GM23338 (cell line): ENCODE results near the gene CATSPER3. TPM values are rescaled to one million over a fixed set of nuclear protein-coding genes. Genes with fewer than 3 reads are reported as not detected.

Experiments
- ATAC-seq: fragments of 200-7000 bp; cut with Tn5 transposase; 3 replicates; pipeline ENCODE4 v1.9.1; 2020
- DNase-seq: peaks from one replicate; pipeline ENCODE4 v3.0.0-alpha.2; 2015; ENCODE audit warnings: low spot score
- H2AFZ ChIP-seq: fragments of 200-600 bp; sonication (generic); 2 replicates; pipeline ENCODE4 v1.8.0; 2016; ENCODE audit warnings: antibody characterized with exemption, mild to moderate bottlenecking, moderate library complexity
- H3F3A ChIP-seq: fragments of 200-600 bp; sonication (generic); replicated peaks from 2 replicates; pipeline ENCODE4 v1.8.0; 2017; ENCODE audit warnings: antibody characterized with exemption, mixed run types, low read depth
- H3K27ac ChIP-seq: fragments of 200-600 bp; sonication (generic); 2 replicates; pipeline ENCODE4 v1.6.1; 2016; ENCODE audit warnings: low read depth
- H3K27me3 ChIP-seq: fragments of 200-600 bp; sonication (generic); 2 replicates; pipeline ENCODE4 v1.8.0; 2016; ENCODE audit warnings: mild to moderate bottlenecking, mixed run types, moderate library complexity; ENCODE audit not compliant: insufficient read depth
- H3K36me3 ChIP-seq: fragments of 200-600 bp; sonication (generic); 2 replicates; pipeline ENCODE4 v1.8.0; 2016; ENCODE audit warnings: mild to moderate bottlenecking; ENCODE audit not compliant: insufficient read depth
- H3K4me1 ChIP-seq: fragments of 200-600 bp; sonication (generic); 2 replicates; pipeline ENCODE4 v1.8.0; 2016; ENCODE audit warnings: mild to moderate bottlenecking, moderate library complexity; ENCODE audit not compliant: insufficient read depth
- H3K4me2 ChIP-seq: fragments of 200-600 bp; sonication (generic); 2 replicates; pipeline ENCODE4 v1.7.1; 2017; ENCODE audit warnings: mixed run types
- H3K4me3 ChIP-seq: fragments of 200-600 bp; sonication (generic); 2 replicates; pipeline ENCODE4 v1.6.1; 2016; ENCODE audit warnings: mixed run types
- H3K79me2 ChIP-seq: fragments of 200-600 bp; sonication (generic); replicated peaks from 2 replicates; pipeline ENCODE4 v1.8.0; 2017; ENCODE audit warnings: mild to moderate bottlenecking; ENCODE audit not compliant: insufficient read depth
- H3K9me2 ChIP-seq: fragments of 200-600 bp; sonication (generic); 2 replicates; pipeline ENCODE4 v1.8.0; 2017; ENCODE audit not compliant: insufficient read depth
- H4K20me1 ChIP-seq: fragments of 200-600 bp; sonication (generic); replicated peaks from 2 replicates; pipeline ENCODE4 v1.8.0; 2017; ENCODE audit warnings: mild to moderate bottlenecking; ENCODE audit not compliant: insufficient read depth
- H3K27ac Mint-ChIP-seq: 2 replicates; pipeline ENCODE4 v1.8.0; 2020; ENCODE audit warnings: inconsistent platforms, mild to moderate bottlenecking, moderate library complexity, mixed read lengths
- H3K27me3 Mint-ChIP-seq: 3 replicates; pipeline ENCODE4 v1.8.0; 2022; ENCODE audit warnings: low read depth, mild to moderate bottlenecking, moderate library complexity, mixed read lengths, inconsistent platforms; ENCODE audit not compliant: insufficient read depth, poor library complexity
- H3K36me3 Mint-ChIP-seq: 3 replicates; pipeline ENCODE4 v1.8.0; 2021; ENCODE audit warnings: low read depth, mild to moderate bottlenecking, inconsistent platforms, moderate library complexity, mixed read lengths
- H3K4me1 Mint-ChIP-seq: 3 replicates; pipeline ENCODE4 v1.8.0; 2020; ENCODE audit warnings: mild to moderate bottlenecking, inconsistent platforms, mixed read lengths
- H3K4me3 Mint-ChIP-seq: 3 replicates; pipeline ENCODE4 v1.8.0; 2021; ENCODE audit warnings: moderate library complexity, mild to moderate bottlenecking, inconsistent platforms, mixed read lengths
- H3K9me3 Mint-ChIP-seq: 3 replicates; pipeline ENCODE4 v1.8.0; 2020; ENCODE audit warnings: moderate library complexity, mild to moderate bottlenecking, inconsistent platforms, mixed read lengths
- CREB1 ChIP-seq: fragments of 250-450 bp; sonication (Bioruptor Pico); IDR thresholded peaks from 2 replicates; pipeline ENCODE4 v1.5.0; 2020; ENCODE audit warnings: low read depth, mild to moderate bottlenecking, moderate library complexity
- CTCF ChIP-seq, 2 experiments: fragments of 200-600 bp in 1 of 2; sonication (generic) in 1 of 2; conservative IDR thresholded peaks; 2 replicates each; pipeline versions ENCODE4 v1.5.1 to v1.6.1; 2016 to 2017; ENCODE audit warnings: antibody characterized with exemption in 2 of 2, low read depth in 2 of 2, mild to moderate bottlenecking in 2 of 2, moderate library complexity in 1 of 2
- EZH2 ChIP-seq: fragments of 200-600 bp; sonication (generic); IDR thresholded peaks from one replicate; pipeline ENCODE4 v1.8.0; 2017; ENCODE audit warnings: antibody characterized with exemption, mild to moderate bottlenecking, low read depth; ENCODE audit not compliant: unreplicated experiment
- EZH2phosphoT487 ChIP-seq: fragments of 200-600 bp; sonication (generic); IDR thresholded peaks from one replicate; pipeline ENCODE4 v1.8.1; 2018; ENCODE audit warnings: antibody characterized with exemption; ENCODE audit not compliant: unreplicated experiment
- JUNB ChIP-seq: IDR thresholded peaks from one replicate; pipeline ENCODE4 v1.6.1; 2016; ENCODE audit warnings: antibody characterized with exemption; ENCODE audit not compliant: unreplicated experiment
- NANOG ChIP-seq: IDR thresholded peaks from 2 replicates; pipeline ENCODE4 v1.6.1; 2016; ENCODE audit warnings: antibody characterized with exemption, borderline replicate concordance
- POLR2AphosphoS5 ChIP-seq: IDR thresholded peaks from 2 replicates; pipeline ENCODE4 v1.6.1; 2016; ENCODE audit warnings: antibody characterized with exemption, low read depth
- REST ChIP-seq: IDR thresholded peaks from one replicate; pipeline ENCODE4 v1.6.1; 2018; ENCODE audit warnings: antibody characterized with exemption; ENCODE audit not compliant: unreplicated experiment
- STAT1 ChIP-seq: IDR thresholded peaks from one replicate; pipeline ENCODE4 v1.6.1; 2016; ENCODE audit warnings: antibody characterized with exemption; ENCODE audit not compliant: unreplicated experiment
- ZNF114 ChIP-seq: fragments of 250-450 bp; sonication (Bioruptor Pico); IDR thresholded peaks from 2 replicates; pipeline ENCODE4 v1.5.0; 2020; ENCODE audit warnings: mild to moderate bottlenecking, moderate library complexity
- ZNF331 ChIP-seq: fragments of 250-450 bp; sonication (Bioruptor Pico); IDR thresholded peaks from 2 replicates; pipeline ENCODE4 v1.5.0; 2020; ENCODE audit warnings: low read depth, mild to moderate bottlenecking, moderate library complexity
- ZNF462 ChIP-seq: fragments of 250-450 bp; sonication (Bioruptor Pico); IDR thresholded peaks from 2 replicates; pipeline ENCODE4 v1.5.0; 2020; ENCODE audit warnings: mild to moderate bottlenecking, moderate library complexity
- polyA plus RNA-seq: library from polyadenylated mRNA; unstranded; fragments of >200 nt; fragmentation: Nextera tagmentation; extraction: Ambion mirVana; gene quantifications from 2 replicates; pipeline ENCODE4 v1.2.1, GENCODE V29; 2016
- total RNA-seq: library from RNA; depleted of rRNA; stranded (reverse); fragments of >200 nt; shearing (Covaris generic); gene quantifications from 2 replicates; pipeline ENCODE4 v1.2.3, GENCODE V29; 2014
- TF ChIP-seq, protein P1 (sequence below): IDR thresholded peaks from 2 replicates; pipeline ENCODE4 v1.6.1; 2016; ENCODE audit warnings: antibody characterized with exemption

The CATSPER3 gene
- total and polyA plus RNA-seq, 2 experiments from 2014 or later: 0.19 TPM; not detected in 1

GRCh38 chr5:135013947-135014570, 46.4 kb downstream of the CATSPER3 start:
- H3K4me3 ChIP-seq: no peak overlapping the region
- ATAC-seq (no peak), DNase-seq (no peak)
- Mint-ChIP-seq H3K27me3 (peaks cover 8% of the 10 kb centered on the region), H3K4me3 (no peak overlapping the region), H3K27ac (no peak overlapping the region), H3K9me3 (no peaks in the 10 kb centered on the region), H3K4me1 (peaks cover 3% of the 10 kb centered on the region), H3K36me3 (no peaks in the 10 kb centered on the region)
- no peaks in the 10 kb centered on the region for H3K36me3 ChIP-seq
- no peak overlapping the region for H3K27ac ChIP-seq
- H3K27me3 ChIP-seq: no peaks in the 10 kb centered on the region
- H3K9me2 ChIP-seq: no peaks in the 10 kb centered on the region
- H3K4me1 ChIP-seq: no peaks in the 10 kb centered on the region
- TF ChIP-seq, protein P1, sequence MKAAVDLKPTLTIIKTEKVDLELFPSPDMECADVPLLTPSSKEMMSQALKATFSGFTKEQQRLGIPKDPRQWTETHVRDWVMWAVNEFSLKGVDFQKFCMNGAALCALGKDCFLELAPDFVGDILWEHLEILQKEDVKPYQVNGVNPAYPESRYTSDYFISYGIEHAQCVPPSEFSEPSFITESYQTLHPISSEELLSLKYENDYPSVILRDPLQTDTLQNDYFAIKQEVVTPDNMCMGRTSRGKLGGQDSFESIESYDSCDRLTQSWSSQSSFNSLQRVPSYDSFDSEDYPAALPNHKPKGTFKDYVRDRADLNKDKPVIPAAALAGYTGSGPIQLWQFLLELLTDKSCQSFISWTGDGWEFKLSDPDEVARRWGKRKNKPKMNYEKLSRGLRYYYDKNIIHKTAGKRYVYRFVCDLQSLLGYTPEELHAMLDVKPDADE: no peak
- TF ChIP-seq CTCF (conservative IDR thresholded peaks at IDR 0.05; ENCODE audit: low read depth in 2 of 2): no peak
- no peak for TF ChIP-seq EZH2
- no peak for TF ChIP-seq CREB1 (CRISPR knock-in tag)
- TF ChIP-seq ZNF114: no peak
- TF ChIP-seq ZNF331 (CRISPR knock-in tag): no peak
- no peak for TF ChIP-seq STAT1
- TF ChIP-seq EZH2phosphoT487: no peak
- no peak for TF ChIP-seq POLR2AphosphoS5
- TF ChIP-seq ZNF462 (CRISPR knock-in tag): no peak
- TF ChIP-seq JUNB: no peak
- no peak for TF ChIP-seq REST
- TF ChIP-seq NANOG: no peak
- H2AFZ ChIP-seq: no peak overlapping the region
- H4K20me1 ChIP-seq: no peaks in the 10 kb centered on the region
- no peaks in the 10 kb centered on the region for H3F3A ChIP-seq
- no peaks in the 10 kb centered on the region for H3K79me2 ChIP-seq
- no peak overlapping the region for H3K4me2 ChIP-seq
